ENCODE measurements around the gene PHKG2.

PHKG2 gene

GRCh38 chr16:30728321-30728720 lies 19.9 kb upstream of the PHKG2 start:
- DNase-seq (ENCODE audit: low spot score) = no peak

GRCh38 chr16:30728899-30729672 lies 19.1 kb upstream of the PHKG2 start:
- DNase-seq (ENCODE audit: low spot score) = no peak

GRCh38 chr16:30731411-30731810 lies 16.8 kb upstream of the PHKG2 start:
- no peak for DNase-seq (ENCODE audit: low spot score)

GRCh38 chr16:30736995-30737793 lies 11.0 kb upstream of the PHKG2 start:
- no peak for DNase-seq (ENCODE audit: low spot score)

- no peak for DNase-seq (ENCODE audit: low spot score)
Measured at GRCh38 chr16:30737794-30738648, 10.2 kb upstream of the PHKG2 start.

DNA sequence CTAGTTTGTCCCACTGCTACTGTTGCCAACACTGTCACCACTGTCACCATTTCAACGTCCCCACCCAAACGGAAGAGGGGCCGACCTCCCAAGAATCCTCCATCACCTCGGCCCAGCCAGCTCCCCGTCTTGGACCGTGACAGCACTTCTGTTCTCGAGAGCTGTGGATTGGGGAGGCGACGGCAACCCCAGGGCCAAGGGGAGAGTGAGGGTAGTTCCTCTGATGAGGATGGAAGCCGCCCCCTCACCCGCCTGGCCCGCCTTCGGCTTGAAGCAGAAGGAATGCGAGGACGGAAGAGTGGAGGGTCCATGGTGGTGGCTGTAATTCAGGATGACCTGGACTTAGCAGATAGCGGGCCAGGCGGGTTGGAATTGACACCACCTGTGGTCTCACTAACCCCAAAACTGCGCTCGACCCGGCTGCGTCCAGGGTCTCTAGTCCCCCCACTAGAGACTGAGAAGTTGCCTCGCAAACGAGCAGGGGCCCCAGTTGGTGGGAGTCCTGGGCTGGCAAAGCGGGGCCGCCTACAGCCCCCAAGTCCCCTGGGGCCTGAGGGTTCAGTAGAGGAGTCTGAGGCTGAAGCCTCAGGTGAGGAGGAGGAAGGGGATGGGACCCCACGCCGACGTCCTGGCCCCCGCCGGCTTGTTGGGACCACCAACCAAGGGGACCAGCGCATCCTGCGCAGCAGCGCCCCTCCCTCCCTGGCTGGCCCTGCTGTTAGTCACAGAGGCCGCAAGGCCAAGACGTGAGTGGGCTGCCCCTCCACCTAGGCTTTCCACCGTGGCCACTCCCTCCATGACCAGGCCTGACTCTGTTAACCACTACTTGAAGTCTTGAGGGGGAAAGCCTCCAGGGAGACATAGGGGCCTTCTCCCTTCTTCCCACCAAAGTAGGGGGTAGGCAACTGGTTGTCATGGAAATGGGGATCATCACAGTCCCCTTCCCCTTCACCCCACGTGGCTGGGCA lies 9.0 kb upstream of the PHKG2 start:
- DNase-seq (ENCODE audit: low spot score) = no peak

GRCh38 chr16:30740364-30741251 lies 7.6 kb upstream of the PHKG2 start:
- no peak for DNase-seq (ENCODE audit: low spot score)

DNA sequence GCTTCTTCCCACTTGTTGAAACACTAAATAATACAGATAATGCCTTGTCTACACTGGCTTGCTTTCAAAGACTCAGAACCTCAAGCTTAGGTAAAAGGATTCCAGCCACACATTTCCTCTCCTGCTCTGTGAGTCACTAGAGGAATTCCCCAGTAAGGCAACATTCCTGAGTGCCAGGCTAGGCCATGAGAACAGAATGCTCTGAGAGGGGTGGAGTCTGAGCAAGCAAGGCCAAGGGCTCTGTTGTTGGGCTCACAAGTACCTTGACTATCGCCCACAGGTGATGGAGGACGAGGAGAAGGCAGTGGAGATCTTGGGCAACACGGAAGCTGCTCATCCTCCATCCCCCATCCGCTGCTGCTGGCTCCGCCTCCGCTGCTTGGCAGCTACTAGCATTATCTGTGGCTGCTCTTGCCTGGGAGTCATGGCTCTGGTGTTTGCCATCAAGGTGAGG lies 6.7 kb upstream of the PHKG2 start:
- no peak for DNase-seq (ENCODE audit: low spot score)

- DNase-seq (ENCODE audit: low spot score) = no peak
Measured at GRCh38 chr16:30743716-30744115, 4.5 kb upstream of the PHKG2 start.

GRCh38 chr16:30744183-30744582 lies 4.0 kb upstream of the PHKG2 start:
- DNase-seq (ENCODE audit: low spot score) = no peak

GRCh38 chr16:30745082-30745481 lies 3.1 kb upstream of the PHKG2 start:
- no peak for DNase-seq (ENCODE audit: low spot score)

GRCh38 chr16:30746638-30747175 lies 1.5 kb upstream of the PHKG2 start:
- DNase-seq (ENCODE audit: low spot score) = no peak

DNA sequence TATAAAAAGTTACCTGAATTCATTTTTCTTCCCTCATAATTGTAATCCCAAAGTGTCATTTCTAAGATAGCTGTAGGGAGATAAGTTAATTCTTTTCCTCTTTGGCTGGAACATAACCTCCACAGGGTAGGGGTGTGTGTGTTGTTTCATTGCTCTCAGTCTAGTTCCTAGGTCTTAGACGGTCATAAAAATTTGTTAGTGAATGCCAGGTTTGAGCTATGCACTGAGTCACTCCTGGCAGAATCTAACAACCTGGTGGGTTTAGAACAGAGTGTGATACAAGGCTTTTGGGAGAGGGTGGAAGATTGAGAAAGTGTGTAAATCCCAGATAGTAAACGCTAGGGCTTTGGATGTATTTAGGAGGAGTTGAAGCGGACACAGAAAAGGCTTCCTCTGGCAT lies 894 bp upstream of the PHKG2 start:
- DNase-seq (ENCODE audit: low spot score) = no peak

DNA sequence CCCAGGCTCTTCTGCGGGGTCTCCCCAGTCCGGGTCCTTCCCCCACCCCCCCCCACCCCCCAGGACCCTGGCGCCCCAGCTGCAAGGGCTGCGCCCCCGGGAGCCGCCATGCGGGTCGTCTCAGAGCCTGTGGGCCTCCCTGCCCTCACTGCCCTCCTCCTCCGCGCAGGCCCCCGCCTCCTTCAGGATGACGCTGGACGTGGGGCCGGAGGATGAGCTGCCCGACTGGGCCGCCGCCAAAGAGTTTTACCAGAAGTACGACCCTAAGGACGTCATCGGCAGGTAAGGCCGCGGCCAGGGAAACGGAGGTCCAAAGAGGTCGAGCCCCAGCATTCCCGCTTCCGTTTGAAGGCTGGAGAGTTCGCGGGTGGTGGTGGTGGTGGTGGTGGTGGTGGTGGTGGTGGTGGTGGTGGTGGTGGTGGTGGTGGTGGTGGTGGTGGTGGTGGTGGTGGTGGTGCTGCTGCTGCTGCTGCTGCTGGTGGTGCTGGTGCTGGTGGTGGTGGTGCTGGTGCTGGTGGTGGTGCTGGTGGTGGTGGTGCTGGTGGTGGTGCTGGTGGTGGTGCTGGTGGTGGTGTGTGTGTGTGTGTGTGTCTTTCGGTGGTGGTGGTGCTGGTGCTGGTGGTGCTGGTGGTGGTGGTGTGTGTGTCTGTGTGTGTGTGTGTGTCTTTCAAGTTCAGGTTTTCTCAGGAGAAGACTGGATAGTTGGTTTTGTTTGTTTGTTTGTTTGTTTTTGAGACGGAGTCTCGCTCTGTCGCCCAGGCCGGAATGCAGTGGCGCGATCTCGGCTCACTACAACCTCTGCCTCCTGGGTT lies 615 bp downstream of the PHKG2 start:
- DNase-seq (ENCODE audit: low spot score) = no peak

DNA sequence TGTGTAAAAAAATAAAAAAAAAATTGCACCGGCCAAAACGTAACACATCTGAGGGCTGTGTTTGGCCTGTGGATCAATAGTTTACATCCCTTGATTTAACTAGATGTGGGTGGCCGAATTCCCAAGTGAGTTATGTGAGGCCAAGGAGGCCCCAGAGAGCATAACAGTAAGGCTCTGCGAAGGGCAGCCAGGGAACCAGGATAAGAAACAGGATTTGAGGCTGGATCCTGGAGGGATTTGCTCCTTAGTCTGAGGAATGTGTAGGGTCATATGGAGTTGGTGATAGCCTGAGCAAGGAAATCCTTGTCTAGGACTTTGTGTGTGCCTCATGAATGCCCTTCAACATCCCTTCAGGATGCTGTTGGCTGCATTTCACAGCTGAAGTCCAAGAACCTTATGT lies 2.0 kb downstream of the PHKG2 start:
- DNase-seq (ENCODE audit: low spot score) = no peak

DNA sequence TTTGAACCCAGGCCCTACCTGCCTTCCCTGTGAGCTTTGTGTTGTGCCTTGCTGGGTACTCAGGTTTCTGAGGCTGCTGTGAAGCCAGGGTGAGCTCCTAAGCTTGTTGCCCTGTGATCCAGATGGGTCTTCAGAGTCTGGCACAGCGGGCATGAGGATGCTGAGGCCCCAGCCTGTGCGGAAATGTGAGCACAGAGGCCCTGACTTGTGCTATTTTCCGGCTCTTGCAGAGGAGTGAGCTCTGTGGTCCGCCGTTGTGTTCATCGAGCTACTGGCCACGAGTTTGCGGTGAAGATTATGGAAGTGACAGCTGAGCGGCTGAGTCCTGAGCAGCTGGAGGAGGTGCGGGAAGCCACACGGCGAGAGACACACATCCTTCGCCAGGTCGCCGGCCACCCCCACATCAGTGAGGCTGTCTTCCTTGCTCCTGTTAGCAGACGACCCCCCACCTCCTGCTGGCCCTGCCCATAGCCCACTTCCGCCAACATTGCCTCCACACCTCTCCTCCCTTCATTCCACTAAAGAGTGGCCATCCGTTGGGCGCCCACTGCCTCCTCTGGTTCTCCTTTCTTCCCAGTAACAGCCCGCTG lies 2.7 kb downstream of the PHKG2 start:
- peak; percentile 34 for DNase-seq (ENCODE audit: low spot score)

DNA sequence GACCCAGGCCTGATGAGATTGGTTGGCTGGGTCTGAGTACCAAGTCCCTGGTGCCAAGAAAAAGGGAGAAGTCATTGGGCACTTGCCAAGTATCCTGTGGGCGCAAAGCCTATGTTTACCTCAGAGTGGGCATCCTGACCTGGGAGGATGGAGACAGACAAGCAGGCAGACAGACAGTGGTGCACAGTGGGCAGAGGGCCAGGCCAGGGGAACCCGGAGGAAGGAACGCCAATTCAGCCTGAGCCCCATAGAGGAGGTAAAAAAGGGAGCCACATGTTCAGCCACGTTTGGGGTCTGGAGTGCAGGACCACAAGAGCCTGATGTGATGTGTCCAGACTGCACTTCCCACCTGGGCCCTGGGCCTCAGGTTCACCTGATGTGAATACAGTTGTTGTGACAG lies 5.4 kb downstream of the PHKG2 start:
- DNase-seq (ENCODE audit: low spot score) = no peak

DNA sequence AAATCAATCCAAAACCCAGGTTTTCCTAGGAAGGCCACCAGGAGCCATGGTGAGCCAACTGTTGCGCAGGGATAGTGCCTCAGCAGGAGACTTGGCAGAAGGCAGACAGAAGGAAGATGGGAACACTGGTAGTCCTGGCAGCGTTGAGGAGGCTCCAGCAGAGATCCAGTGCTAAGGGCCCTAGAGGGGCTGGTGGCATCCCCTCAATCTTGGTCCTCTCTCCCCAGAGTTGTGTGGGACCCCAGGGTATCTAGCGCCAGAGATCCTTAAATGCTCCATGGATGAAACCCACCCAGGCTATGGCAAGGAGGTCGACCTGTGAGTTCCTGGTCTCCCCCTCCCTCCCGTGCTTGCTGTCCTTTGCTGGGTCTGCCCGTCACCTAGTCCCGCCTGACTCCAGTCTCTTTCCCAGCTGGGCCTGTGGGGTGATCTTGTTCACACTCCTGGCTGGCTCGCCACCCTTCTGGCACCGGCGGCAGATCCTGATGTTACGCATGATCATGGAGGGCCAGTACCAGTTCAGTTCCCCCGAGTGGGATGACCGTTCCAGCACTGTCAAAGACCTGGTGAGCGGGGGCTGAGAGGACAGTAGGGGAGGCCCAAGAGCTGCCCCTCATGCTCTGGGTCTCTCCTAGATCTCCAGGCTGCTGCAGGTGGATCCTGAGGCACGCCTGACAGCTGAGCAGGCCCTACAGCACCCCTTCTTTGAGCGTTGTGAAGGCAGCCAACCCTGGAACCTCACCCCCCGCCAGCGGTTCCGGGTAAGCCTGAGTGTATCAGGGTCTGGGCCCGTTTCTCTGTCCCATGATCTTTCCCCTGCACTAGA lies 7.9 kb downstream of the PHKG2 start:
- no peak for DNase-seq (ENCODE audit: low spot score)
